ENCODE data around the gene C3.
A peak's percentile ranks its signal among the peaks of the same experiment; 100 is the strongest.

Gene C3

DNA sequence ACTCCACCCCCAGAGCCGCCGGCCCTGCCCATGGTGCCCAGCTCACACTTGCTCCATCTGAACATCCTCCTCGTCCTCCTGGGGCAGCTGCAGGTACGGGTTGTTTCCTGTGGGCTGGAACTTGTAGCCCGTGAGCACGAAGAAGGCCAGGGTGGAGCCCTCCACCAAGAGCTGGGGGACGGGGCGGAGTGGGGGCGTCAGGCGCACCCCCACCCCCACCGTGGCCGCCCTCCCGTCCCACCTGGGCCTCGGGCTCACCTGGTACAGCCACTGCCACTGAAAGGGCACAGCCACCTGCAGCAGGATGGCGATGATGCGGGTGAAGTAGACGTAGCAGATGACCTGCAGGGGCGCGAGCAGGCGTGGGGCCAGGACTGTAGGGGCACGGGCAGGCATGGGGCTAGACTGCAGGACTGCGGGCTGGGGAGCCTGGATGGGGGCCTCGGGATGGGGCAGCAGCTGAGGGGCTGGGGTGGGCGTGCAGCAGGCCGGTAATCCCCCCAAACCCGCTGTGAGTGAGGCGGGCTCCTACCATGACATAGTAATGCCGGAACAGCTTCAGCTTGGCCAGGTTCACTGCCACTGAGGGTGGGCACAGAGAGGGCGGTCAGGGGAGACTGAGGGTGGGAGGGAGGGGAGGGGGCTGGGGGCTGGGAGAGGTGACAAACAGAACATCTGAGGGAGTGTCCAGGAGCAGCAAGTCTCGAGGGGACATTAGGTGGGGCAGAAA, 10.7 kb upstream of the C3 start:
- DNase-seq, result no peak

DNA sequence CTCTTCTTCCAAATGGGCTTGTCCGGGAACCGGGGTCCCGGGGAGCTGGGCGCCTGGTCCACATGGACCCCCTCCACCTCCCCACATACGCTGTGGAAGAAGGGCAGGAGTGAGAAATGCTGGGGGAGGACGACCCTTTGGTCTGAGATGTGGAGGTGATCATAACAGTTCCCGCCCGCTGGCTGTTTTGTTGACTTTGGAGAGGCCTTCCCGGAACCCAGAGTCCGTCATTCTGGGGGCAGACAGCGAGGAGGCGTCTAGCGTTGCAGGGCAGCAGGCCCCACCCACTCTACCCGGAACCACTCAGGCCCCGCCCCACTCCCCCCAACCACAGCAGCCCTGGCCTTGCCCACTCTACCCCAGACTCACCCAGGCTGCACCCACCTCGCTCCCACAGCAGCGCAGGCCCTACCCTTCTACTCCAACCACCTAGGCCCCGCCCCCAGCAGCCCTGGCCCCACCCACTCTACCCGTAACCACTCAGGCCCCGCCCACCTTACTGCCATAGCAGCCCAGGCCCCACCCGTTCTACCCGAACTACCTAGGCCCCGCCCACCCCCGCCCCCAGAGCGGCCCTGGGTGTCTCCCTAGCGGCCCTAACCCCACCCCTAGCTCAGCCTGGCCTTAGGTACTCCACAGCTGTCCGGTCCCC, 9.8 kb upstream of the C3 start:
- peak; percentile 42 to 46 for DNase-seq

DNA sequence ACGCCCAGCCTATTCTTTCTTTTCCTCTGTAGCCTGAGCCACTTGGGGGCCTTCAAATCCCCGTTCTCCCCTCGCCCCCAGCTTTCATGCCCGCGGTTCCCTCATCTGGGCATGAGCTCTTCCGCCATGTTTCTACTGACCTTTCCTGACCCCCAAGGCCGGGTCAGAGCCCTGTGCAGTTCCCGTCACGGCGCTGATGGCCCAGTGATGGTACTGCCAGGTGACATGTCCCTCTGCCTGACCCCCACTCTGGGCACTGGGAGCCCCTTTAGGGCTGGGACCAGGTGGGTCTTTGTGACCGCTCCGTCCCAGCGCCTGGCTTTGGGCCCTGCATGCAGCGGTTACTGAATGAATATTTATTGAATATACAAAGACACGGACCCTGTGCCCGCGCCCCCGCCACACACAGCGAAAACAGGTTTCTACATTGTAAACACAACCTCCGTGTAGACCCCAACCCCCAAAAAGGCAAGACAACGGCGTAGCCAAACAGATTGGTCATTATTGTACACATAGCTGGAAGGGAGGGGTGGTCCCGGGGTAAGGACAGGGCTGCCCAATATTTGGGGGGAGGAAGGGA, 9.2 kb upstream of the C3 start:
- no peak for DNase-seq

DNA sequence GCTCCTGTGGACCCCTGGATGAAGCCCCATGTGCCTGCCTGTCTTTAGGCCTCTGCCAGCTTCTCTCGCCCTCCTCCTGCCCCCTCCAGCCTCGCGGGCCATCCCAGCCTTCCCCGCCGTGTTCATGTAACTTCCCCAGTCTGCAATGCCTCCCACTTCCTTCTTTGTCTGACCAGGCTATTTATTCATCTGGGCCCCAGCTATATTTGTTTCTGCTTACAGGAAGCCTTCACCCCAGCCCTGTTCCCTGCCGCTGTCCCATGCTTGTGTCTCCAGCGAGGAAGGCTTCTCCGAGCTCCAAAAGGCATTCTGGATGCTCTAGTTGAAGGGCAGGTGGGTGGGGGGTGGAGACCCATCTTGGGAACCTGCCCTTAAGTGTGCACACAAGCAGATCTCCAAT, 7.9 kb upstream of the C3 start:
- peak; percentile 80 to 83 for DNase-seq

DNA sequence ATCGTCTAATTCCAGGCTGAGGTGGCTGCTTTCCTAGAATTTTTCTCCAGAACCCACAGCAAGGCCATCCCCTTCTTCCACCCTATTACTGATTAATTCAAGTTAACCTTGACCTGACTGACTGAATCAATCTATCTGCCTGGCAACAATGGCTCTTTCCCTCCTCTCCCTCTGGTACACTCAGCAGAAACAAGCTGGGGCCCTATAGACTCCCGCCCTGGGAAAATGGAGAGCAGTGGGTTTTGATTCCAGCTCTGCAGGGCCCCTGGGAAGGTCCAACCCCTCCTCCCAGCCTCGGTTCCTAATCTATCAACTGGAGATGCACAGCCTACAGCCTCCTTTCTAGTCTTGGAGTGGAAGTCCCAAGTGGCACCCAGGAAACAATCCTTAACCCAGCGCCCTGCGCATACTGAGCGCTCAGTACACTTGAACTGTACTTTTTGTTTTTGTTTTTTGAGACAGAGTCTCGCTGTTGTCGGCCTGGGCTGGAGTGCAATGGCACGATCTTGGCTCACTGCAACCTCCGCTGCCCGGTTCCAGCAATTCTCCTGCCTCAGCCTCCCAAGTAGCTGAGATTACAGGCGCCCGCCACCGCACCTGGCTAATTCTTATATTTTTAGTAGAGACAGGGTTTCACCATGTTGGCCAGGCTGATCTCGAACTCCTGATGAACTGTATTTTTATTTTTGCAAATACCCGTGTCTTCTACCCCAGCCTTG, 5.2 kb upstream of the C3 start:
- no peak for DNase-seq

DNA sequence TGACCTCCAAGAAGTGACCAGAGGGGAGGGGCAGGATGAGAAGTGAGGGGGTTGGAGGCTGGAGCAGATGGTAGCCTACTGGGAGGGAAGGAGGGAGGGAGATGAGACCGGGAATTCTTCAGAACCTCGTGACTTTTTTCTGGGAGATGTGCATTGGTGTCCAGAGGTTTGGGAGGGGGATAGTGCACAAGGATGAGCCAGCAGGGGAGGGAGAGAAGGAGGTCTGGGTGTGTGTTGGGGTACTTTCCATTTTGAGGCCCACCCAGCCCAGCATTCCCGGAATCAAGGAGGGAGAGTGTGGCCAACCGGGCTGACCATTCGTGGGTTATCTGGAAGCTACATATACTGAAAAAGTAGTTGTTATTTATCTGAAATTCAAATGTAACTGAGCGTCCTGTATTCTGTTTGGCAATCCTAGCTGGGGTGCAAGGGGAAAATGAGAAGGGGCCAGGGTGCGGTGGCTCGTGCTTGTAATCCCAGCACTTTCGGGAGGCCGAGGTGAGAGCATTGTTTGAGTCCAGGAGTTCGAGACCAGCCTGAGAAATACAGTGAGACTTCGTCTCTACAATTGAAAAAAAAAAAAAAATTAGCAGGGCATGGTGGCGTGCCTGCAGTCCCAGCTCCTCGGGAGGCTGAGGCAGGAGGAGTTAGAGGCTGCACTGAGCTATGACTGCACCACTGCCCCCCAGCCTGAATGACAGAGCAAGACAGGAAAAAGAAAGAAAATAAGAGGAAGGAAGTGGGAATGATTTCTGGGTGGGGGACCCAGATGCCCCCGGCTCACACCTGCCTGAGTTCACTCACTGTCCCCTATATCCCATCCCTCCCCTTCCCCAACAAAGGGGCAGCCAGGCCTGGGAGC, 4.4 kb upstream of the C3 start:
- no peak for DNase-seq

DNA sequence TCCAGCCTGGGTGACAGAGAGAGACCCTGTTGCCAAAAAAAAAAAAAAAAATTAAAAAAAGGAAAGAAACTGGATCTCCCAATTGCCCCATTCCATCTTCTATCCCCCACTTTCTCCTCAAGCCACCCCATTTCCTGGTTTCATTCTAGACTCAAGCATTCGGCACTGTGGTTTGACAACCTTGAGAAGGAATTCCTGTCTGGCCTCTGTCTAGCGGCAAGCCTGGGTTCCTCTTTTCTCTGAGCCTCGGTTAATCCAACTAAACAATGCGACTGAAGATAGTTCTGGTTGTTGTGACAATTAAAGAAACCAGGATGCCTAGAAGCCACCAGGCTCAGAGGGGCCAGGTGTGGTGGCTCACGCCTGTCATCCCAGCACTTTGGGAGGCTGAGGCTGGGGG, 3.3 kb upstream of the C3 start:
- DNase-seq, result peak; percentile 34 to 49

DNA sequence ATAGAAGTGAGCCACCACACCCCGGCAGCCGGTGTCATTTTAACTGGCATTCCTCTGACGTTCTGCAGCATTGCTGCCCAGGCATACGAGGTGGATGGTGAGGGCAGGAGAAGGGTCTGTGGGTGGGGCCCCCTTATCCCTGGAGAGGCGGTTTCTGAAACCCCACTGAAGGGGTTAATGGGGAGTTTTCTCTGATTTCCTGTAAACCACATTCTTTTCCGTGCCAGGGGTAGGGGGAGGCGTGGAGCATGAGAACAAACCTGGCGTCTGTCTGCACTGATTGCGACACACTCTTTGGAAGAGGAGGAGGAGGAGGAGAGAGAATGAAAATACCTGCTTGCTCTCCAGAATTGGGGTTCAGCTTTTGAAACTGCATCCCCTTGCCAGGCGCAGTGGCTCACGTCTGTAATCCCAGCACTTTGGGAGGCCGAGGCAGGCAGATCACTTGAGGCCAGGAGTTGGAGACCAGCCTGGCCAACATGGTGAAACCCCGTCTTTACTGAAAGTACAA, 2.7 kb upstream of the C3 start:
- no peak for DNase-seq

DNA sequence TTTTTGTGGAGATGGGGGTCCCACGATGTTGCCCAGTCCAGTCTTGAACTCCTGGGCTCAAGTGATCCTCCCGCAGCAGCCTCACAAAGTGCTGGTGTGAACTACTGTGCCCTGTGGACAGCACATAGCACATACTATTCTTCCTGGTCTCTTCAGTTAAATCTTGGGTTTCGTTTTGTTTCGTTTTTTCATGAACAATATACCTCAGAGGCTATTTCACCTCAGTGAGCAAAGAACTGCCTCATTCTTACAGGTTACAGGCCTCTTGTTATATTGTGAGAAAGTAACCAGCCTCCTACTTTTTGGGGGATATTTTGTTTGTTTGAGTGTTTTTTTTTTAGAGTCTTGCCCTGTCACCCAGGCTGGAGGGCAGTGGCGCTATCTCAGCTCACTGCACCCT, 1.3 kb upstream of the C3 start:
- no peak for DNase-seq

DNA sequence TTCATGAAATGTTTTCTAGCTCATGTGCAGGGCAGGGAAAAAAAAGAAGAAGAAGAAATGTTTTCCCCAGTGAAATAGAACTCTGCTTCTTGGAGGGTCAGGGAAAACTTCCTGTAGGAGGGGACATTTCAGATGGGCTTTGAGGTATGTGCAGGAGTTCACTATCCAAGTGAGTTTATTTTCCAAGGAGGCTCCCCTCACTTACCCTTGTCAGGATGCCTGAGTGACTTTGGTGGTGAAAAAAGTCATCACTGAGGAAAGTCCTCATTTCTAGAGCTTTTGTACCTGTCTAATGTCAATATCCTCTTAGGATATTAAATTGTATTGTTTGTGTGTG, 656 bp upstream of the C3 start:
- DNase-seq, result no peak

DNA sequence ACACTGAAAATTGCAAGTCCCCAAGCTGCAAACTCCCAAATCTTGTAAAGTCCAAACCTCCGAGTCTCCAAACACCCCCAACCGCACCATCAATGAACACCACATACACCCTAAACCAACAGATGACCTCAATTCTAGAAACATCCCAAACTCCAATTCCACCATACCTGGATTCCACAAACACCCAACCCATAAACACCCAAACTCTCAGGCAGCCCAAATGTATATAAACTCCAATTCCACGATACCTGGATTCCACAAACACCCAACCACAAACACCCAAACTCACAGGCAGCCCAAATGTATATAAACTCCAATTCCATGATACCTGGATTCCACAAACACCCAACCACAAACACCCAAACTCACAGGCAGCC, 470 bp downstream of the C3 start:
- DNase-seq, result no peak

DNA sequence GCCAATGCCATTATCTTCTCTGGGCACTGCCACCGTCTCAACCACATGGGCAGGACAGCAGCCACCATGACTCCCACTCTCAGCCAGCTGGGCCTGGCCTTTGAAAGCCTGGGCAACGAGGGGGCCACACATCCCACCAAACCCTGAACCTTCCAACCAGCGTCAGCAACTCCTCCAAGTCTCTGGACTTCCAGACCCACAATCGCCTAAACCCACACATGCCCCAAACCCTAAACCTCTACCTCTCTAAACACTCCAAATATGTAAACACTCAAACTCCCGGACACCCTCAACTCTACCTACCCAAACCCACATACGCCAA, 949 bp downstream of the C3 start:
- DNase-seq, result no peak

DNA sequence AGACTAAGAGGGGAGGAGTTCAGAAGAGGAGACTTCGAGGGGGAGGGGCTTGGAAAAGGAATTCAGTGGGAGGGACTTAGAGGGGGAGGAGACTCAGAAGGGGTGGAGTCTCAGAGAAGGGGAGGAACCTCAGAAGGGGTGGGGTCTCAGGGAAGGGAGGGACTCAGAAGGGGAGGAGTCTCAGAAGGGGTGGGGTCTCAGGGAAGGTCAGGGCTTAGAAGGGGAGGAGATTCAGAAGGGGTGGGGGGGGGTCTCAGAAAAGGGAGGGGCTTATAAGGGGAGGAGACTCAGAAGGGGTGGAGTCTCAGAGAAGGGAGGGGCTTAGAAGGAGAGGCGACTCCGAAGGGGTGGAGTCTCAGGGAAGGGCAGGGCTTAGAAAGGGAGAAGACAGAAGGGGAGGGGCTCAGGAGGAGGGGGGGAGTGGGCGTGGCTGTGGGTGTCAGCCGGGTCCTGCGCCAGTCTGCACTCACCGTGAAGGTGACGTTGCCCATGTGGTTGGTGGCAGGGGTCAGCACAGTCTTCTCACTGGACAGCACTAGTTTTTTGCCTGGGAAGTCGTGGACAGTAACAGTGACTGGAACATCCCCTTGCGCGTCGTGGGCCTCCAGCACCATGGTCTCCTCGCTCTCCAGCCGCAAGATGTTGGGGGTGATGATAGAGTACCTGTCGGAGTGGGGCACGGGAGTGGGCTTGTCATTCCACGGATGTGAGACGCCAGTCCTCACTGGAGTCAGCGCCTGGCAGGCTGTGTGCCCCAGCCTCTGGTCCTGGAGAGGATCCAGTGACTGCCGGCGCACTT, 1.5 kb downstream of the C3 start:
- peak in 1 of 2 donors; percentile 21 for DNase-seq

DNA sequence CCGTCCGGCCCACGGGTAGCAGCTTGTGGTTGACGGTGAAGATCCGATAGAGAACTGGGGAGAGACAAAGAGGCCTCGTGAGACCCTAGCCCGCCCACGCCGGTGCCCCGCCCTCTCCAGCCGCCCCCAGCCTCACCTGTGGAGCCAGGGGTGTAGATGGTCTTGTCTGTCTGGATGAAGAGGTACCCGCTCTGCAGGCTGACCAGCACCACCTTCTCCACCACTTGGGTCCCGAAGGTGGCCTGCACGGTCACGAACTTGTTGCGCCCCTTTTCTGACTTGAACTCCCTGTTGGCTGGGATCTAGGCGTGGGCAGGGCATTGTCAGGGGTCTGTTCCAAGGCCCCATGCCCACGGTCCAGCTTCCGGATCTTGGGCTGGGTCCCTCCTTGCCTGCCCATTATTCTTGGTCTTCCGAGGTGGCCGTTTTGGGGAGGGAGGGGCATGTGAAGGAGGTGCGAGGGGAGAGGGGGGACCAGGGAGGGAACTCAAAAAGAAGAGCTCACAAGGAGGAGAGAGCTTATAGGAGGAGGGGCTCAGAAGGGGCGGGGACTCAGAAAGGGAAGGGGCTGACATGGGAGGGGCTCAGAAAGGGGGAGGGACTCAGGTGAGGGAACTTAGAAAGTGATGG, 2.2 kb downstream of the C3 start:
- no peak for DNase-seq

DNA sequence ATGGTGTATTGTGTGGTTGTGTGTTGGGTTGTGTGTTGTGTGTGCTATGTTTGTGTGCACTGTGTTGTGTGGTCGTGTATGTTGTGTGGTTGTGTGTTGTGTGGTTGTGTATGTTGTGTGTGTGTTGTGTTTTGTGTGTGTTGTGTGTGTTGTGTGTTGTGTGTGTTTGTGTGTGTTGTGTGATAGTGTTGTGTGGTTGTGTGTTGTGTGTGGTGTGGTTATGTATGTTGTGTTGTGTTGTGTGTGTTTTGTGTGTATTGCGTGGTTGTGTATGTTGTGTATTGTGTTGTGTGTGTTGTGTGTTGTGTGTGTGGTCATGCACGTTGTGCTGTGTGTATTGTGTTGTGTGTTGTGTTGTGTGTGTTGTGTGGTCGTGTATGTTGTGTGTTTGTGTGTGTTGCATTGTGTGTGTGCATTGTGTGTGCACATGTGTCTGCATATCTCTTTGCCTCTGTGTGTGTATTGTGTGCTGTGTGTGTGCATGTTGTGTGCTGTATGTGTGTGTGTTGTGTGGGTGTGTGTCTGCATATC, 2.9 kb downstream of the C3 start:
- DNase-seq, result no peak

DNA sequence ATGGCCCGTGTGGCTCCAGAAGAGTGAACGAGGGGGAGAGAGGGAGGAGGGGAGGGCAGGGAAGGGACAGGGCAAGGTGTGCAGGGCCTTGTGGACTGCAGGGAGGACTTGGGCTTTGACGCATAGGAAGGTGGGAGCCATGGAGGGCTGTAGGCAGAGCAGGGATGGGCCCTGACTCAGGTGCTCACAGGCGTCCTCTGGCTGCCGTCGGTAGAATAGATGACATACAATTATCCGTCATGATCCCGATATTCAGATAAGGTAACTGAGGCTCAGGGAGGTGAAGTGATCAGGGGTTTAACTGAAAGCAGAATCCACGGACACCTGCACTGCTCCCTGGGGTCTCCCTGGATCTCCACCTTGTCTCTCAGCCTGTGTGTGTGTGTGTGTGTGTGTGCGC, 3.4 kb downstream of the C3 start:
- no peak for DNase-seq

DNA sequence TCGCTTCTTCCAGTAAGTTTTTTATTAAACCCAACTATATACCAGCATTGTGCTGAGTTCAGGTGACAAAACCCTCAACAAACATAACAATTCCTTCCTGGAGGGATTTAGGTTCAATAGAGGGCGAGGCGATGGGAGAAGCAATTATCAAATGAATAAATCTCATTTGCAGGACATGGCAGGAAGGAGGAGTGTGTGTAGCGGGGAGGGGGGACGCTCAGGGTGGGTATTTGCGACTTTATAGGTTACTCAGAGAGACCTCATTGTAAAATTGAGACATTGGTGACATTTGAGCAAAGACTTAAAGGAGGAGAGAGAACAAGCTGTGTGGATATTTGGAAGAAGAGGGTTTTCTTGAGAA, 3.9 kb downstream of the C3 start:
- no peak for DNase-seq

DNA sequence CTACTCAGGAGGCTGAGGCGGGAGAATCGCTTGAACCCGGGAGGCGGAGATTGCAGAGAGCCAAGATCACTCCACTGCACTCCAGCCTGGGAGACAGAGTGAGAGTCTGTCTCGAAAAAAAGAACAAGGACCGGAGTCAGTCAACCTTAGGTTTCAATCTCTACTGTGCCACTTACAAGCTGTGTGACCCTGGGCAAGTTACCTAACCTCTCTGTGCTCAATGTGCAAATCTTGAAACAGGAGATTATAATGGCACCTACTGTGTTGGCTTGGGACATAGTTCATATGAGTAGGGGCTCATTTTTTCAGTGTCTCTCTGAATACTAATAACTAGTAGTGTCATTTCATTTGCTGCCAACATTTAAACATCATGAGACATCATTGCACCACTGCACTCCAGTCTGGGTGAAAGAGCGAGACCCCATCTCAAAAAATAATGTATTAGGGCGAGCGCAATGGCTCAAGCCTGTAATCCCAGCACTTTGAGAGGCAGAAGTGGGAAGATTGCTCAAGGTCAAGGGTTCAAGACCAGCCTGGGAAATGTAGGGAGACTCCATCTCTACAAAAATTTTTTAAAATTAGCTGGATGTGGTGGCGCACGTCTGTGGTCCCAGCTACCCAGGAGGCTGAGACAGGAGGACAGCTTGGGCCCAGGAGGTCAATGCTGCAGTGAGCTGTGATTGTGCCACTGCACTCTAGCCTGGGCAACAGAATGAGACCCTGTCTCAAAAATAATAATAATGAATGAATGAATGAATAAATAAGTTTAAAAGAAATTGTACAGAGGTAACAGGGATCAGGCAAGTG, 5.5 kb downstream of the C3 start:
- DNase-seq, result no peak

DNA sequence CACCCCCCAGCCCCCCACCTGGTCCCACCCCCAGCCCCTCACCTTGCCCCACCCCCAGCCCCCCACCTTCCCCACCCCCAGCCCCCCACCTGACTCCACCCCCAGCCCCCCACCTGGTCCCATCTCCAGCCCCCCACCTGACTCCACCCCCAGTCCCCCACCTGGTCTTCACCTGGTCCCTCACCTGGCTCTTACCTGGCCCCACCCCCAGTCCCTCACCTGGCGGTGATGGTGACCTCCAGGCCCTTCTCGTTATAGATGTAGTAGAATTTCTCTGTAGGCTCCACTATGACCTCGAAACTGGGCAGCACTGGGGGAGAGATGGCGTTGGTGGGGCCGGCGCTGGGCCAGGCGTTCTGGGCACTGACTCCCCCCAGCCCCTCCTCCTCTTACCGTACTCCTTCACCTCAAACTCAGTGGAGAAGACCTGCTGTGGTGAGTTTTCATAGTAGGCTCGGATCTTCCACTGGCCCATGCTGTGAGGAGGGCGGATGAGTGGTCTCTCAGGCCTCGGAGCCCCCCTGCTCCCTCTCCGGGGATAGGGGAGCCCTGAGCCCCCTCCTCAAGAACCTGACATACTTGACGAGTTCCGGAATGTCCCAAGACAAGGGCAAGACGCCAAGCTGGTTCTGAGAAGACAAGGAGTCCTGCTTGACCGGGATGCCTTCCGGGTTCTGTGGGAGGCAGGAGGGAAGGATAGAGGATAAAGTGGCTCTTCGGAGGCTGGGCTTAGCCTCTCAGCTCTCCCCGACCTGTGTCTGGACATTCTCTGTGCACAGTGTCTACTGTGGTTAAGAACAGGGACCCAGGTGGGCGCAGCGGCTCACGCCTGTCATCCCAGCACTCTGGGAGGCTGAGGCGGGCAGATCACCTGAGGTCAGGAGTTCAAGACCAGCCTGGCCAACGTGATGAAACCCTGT, 6.4 kb downstream of the C3 start:
- no peak for DNase-seq
